ENCODE measurements around the gene EEFSEC. TPM values are rescaled to one million over a fixed set of nuclear protein-coding genes. Genes with fewer than 3 reads are reported as not detected.

The EEFSEC gene
- polyA plus RNA-seq, 1 donor from 2014 or later: 4.6 TPM

GRCh38 chr3:128341659-128342395 is 188.5 kb downstream of the EEFSEC start:
- H3K9ac ChIP-seq (ENCODE audit: low read length): no peak overlapping the region
- H3K27me3 ChIP-seq (ENCODE audit: insufficient read depth, low read depth, low read length): no peaks in the 10 kb centered on the region
- TF ChIP-seq POLR2AphosphoS5 (IDR thresholded peaks at IDR 0.05): no peak
- no peak for TF ChIP-seq EZH2 (IDR thresholded peaks at IDR 0.05; ENCODE audit: borderline replicate concordance, insufficient read depth, low read length, poor library complexity, severe bottlenecking)
- no peak for TF ChIP-seq SMC3 (conservative IDR thresholded peaks at IDR 0.05; ENCODE audit: poor library complexity)
- no peak for TF ChIP-seq EP300 (conservative IDR thresholded peaks at IDR 0.05; ENCODE audit: poor library complexity, severe bottlenecking)
- no peak for TF ChIP-seq RAD21 (conservative IDR thresholded peaks at IDR 0.05)
- no peak for TF ChIP-seq CTCF (IDR thresholded peaks at IDR 0.05; ENCODE audit: poor library complexity, severe bottlenecking)
- no peak for TF ChIP-seq TAF1 (IDR thresholded peaks at IDR 0.05; ENCODE audit: low read depth)
- no peak for TF ChIP-seq REST (IDR thresholded peaks at IDR 0.05; ENCODE audit: borderline replicate concordance)
- TF ChIP-seq MXI1 (conservative IDR thresholded peaks at IDR 0.05; ENCODE audit: poor library complexity, severe bottlenecking): no peak
- no peak overlapping the region for H2AFZ ChIP-seq (ENCODE audit: low read depth, low read length)
- no peaks in the 10 kb centered on the region for H3K36me3 ChIP-seq (ENCODE audit: insufficient read depth, low read length)
- H3K4me2 ChIP-seq (ENCODE audit: low read length): no peak overlapping the region
- H3K27ac ChIP-seq (ENCODE audit: low read length): no peak overlapping the region
- no peaks in the 10 kb centered on the region for H3K9me3 ChIP-seq (ENCODE audit: low read length)
- no peaks in the 10 kb centered on the region for H4K20me1 ChIP-seq (ENCODE audit: insufficient read depth)
- no peaks in the 10 kb centered on the region for H3F3A ChIP-seq (ENCODE audit: insufficient read depth, low read length, poor library complexity, severe bottlenecking)
- H3K79me2 ChIP-seq (replicated peaks; ENCODE audit: insufficient read depth, low read length): no peaks in the 10 kb centered on the region
- H3K9me2 ChIP-seq (ENCODE audit: insufficient read depth, low read length): no peaks in the 10 kb centered on the region
- no peak overlapping the region for H3K4me3 ChIP-seq (ENCODE audit: low read length)

- Histone ChIP-seq H3F3A (ENCODE audit: insufficient read depth, low read length, poor library complexity, severe bottlenecking) (no peaks in the 10 kb centered on the region), H2AFZ (ENCODE audit: low read depth, low read length) (no peak overlapping the region), H4K20me1 (ENCODE audit: insufficient read depth) (no peaks in the 10 kb centered on the region), H3K9me3 (ENCODE audit: low read length) (no peaks in the 10 kb centered on the region), H3K4me3 (ENCODE audit: low read length) (no peak overlapping the region), H3K9me2 (ENCODE audit: insufficient read depth, low read length) (no peaks in the 10 kb centered on the region), H3K27me3 (ENCODE audit: insufficient read depth, low read depth, low read length) (no peaks in the 10 kb centered on the region), H3K27ac (ENCODE audit: low read length) (no peak overlapping the region), H3K9ac (ENCODE audit: low read length) (no peak overlapping the region), H3K79me2 (replicated peaks; ENCODE audit: insufficient read depth, low read length) (no peaks in the 10 kb centered on the region), H3K4me2 (ENCODE audit: low read length) (no peak overlapping the region), H3K36me3 (ENCODE audit: insufficient read depth, low read length) (no peaks in the 10 kb centered on the region)
- no peak for TF ChIP-seq EP300 (conservative IDR thresholded peaks at IDR 0.05; ENCODE audit: poor library complexity, severe bottlenecking)
- no peak for TF ChIP-seq REST (IDR thresholded peaks at IDR 0.05; ENCODE audit: borderline replicate concordance)
- no peak for TF ChIP-seq EZH2 (IDR thresholded peaks at IDR 0.05; ENCODE audit: borderline replicate concordance, insufficient read depth, low read length, poor library complexity, severe bottlenecking)
- no peak for TF ChIP-seq CTCF (IDR thresholded peaks at IDR 0.05; ENCODE audit: poor library complexity, severe bottlenecking)
- no peak for TF ChIP-seq TAF1 (IDR thresholded peaks at IDR 0.05; ENCODE audit: low read depth)
Observed at GRCh38 chr3:128342701-128343180, 189.5 kb downstream of the EEFSEC start.

Data from neural cell (in vitro differentiated cells).